ENCODE measurements around the gene ADAMTS12.

The ADAMTS12 gene

GRCh38 chr5:33475706-33476105, 416.1 kb downstream of the ADAMTS12 start:
- DNase-seq (ENCODE audit: low spot score) = no peak

DNA sequence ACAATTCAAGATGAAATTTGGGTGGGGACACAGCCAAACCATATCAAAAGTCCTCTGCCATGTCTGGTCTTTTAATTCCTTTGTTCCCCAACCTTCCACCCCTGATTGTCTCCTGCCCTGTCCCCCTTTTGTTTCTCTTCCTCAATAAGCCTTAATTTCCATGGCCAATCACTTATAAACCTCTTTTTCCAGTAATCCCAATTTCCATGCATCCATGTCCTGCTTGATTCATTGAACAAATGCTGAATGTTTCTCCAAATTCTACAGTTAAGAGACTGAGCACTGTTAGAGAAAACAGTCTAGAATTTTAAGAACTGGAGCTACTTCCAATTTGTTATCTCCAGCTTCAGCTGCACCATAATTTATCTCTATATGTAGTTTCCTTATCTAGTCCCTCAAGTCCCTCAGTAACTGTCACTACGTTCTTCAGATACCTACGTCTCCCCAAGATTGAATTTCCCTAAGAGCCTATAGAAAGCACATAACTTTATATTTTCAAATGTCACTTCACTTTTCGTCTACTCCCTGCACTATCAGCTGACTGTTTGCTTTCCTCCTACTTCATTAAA, 416.8 kb downstream of the ADAMTS12 start:
- no peak for DNase-seq (ENCODE audit: low spot score)

DNA sequence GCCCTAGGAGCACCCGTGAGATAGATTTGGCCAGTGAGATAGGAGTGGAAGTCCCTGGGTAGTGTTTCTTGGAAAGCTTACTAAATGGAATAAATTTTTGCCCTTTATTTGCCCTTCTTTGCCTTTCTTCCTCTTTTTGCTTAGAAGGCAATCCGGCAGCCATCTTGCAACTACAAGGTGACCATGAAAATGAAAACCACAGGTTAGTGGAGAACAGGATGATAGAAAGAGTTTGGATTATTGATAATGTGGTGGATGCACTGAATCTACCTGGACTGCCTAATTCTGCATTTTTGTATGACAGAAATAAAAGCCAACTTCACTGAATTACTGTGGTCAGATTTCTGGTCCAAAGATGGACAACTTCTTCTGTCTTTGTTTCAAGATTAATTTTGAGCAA, 417.8 kb downstream of the ADAMTS12 start:
- no peak for DNase-seq (ENCODE audit: low spot score)

Data from AG08396 (cell line).